HG02678 (cell line): ENCODE measurements around the gene PSRC1.
A peak's percentile ranks its signal among the peaks of the same experiment; 100 is the strongest.

ENCODE experiments used
- ATAC-seq: cut with Tn5 transposase; IDR thresholded peaks from one replicate; pipeline ENCODE4 v1.9.1; 2021; ENCODE audit warnings: mild to moderate bottlenecking, moderate library complexity; ENCODE audit not compliant: unreplicated experiment

Gene PSRC1

DNA sequence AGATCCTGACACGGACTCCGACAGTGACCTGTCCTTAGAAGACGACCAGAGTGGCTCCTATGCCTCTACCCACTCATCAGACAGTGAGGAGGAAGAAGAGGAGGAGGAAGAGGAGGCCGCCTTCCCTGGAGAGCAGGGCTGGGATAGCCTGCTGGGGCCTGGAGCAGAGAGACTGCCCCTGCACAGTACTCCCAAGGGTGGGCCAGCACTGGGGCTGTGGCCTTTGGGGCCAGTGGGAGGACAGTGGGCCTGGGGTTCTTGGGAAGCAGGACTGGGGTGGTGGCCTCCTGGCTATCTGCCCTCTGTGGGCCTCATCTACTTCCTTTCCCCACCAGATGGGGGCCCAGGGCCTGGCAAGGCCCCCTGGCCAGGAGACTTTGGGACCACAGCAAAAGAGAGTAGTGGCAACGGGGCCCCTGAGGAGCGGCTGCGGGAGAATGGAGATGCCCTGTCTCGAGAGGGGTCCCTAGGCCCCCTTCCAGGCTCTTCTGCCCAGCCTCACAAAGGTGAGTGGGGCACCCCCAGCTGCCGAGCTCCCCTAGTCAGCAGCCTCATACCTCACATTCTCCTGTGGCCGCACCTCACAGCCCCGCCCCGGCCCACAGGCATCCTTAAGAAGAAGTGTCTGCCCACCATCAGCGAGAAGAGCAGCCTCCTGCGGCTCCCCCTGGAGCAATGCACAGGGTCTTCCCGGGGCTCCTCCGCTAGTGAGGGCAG lies 10.0 kb downstream of the PSRC1 start:
- no peak for ATAC-seq

DNA sequence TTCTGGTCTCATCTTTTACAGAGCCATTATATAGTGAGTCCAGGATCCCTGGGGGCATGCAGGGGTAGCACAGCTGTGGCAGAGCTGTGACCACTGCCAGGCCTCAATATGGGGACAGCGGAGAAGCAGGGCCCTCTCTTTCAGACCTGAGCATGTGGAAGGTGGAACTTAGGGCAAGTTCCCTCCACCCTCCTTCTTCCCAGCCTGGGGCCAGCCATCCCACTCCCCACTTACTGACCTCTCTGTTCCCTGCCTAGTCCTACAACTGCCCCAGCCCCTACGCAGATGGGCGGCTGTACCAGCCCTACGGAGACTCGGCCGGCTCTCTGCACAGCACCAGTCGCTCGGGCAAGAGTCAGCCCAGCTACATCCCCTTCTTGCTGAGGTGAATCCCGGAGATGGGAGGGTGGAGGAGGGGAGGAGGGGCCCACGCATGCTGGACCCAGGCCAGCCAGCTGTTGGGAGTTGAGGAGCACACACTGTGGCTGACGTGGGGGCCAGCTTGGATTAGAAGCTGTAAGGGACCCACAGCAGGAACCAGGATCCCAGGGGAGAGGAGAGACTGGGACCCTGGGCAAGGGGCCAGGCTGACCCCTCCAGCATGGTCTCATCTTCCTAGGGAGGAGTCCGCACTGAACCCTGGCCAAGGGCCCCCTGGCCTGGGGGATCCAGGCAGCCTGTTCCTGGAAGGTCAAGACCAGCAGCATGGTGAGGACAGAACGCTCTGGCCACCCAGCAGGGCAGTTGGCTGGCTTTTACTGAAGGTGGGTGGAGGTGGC lies 10.7 kb downstream of the PSRC1 start:
- no peak for ATAC-seq

DNA sequence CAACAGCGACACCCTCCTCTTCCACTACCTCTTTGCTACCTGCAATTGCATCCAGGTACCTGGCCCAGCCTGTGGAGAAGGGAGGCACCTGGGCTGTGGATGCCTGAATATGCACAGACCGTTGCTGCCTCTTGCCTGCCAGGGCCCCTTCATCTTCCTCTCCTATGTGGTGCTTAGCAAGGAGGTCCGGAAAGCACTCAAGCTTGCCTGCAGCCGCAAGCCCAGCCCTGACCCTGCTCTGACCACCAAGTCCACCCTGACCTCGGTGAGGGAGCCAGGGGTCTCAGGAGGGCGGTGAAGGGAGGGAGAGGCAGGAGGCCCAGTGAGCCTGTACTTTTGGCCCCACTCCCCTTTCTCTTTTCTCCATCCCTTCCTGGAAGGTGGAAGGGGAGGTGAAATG lies 11.5 kb downstream of the PSRC1 start:
- ATAC-seq = no peak

GRCh38 chr1:109270623-109271317 lies 12.2 kb downstream of the PSRC1 start:
- ATAC-seq = no peak

GRCh38 chr1:109269981-109270622 lies 12.8 kb downstream of the PSRC1 start:
- no peak for ATAC-seq

- ATAC-seq = no peak
Observed at GRCh38 chr1:109269212-109269980, 13.5 kb downstream of the PSRC1 start.

- ATAC-seq = no peak
Observed at GRCh38 chr1:109268431-109269211, 14.3 kb downstream of the PSRC1 start.

- ATAC-seq = no peak
Observed at GRCh38 chr1:109267743-109268300, 15.1 kb downstream of the PSRC1 start.

GRCh38 chr1:109266965-109267364 lies 16.0 kb downstream of the PSRC1 start:
- ATAC-seq = no peak

DNA sequence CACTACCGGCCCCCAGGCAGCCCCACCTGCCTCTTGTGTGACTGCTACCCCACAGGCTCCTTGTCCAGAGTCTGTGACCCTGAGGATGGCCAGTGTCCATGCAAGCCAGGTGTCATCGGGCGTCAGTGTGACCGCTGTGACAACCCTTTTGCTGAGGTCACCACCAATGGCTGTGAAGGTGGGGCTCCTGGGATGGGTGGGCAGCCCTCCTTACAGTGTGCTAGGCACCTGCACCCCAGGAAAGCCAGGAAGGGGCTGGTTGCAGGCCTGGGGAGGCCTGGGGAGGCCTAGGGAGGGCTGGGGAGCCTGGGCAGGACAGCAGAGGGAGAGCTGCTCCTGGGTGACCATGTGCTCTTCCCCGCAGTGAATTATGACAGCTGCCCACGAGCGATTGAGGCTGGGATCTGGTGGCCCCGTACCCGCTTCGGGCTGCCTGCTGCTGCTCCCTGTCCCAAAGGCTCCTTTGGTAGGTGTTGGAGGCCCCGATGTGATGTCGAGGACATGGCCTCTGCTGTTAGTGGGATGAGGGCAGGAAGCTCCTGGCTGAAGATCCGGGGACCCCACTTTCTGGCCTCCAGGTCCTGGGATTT lies 17.1 kb downstream of the PSRC1 start:
- no peak for ATAC-seq

DNA sequence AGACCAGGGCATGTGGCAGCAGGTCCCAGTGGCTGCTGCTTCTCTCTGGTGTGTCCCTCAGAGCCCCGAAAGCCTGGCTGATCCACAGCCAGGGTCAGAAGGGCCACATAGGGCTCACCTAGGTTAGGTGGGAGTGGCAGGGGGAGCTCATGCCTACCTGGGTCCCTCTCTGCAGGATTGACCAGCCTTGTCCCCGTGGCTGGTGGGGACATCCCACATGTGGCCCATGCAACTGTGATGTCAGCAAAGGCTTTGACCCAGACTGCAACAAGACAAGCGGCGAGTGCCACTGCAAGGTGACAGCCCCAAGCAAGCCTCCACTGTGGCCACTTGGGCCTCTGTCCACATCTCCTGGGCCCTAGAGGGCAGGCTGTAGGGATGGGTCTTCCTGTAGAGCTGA lies 17.9 kb downstream of the PSRC1 start:
- ATAC-seq = no peak

DNA sequence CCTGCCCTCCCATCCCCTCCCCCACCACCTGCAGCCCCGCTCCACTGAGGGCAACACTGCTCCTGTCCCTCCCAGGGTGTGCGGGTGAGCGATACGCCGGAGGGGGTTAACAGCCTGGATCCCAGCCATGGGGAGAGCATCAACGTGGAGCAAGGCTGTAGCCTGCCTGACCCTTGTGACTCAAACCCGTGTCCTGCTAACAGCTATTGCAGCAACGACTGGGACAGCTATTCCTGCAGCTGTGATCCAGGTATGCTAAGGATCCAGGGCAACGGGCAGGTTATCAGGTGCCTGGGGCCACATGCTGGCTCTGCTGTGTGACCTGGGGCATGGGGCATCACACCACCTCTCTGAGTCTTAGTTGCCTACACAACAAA lies 18.6 kb downstream of the PSRC1 start:
- no peak for ATAC-seq

- ATAC-seq = peak; percentile 77
Observed at GRCh38 chr1:109263597-109264378, 19.2 kb downstream of the PSRC1 start.

DNA sequence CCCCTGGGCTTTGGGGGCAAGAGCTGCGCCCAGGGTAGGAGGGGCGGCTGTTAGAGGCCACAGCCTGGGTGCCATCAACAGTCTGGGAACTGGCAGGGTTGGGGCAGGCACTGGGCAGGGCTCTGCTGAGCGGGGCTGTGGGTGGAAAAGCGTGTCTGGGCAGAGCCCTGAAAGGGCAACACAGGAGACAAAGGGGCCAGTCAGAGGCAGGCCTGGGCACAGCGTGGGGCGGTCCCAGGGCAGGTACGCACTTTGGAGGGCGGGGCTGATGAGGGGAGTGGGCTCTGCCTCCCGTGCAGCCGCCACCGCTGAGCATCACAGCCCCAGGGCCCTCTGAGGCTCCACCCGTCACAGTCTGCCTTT lies 19.7 kb downstream of the PSRC1 start:
- peak; percentile 10 for ATAC-seq

DNA sequence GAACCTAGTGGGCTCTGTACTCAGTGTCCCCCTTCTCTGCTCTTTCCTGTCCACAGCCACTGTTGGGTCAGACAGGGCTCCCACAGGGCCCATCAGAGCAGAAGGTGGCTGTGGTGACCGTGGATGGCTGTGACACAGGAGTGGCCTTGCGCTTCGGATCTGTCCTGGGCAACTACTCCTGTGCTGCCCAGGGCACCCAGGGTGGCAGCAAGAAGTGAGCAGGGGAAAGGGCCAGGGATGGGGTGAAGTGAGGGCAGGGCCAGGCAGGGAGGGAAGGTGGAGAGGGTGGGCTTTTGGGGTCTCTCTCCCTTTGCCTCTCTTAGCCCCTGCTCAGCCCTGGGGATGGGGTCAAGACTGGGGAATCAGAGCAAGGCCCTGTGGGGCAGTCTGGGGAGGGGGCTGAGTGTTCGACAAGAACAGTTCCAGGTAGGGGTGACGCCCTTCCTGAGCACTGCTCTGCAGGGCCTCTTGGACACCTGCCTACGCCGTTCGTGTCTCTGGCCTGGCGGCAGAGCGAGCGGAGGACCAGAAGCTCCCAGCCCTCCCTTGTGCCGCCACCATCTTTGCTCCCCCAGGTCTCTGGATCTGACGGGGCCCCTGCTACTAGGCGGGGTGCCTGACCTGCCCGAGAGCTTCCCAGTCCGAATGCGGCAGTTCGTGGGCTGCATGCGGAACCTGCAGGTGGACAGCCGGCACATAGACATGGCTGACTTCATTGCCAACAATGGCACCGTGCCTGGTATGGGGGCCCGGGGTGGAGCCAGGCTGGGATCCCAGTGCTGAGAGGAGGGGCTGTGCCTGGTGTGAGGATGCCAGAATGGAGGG lies 20.5 kb downstream of the PSRC1 start:
- no peak for ATAC-seq

GRCh38 chr1:109261578-109261977 lies 21.4 kb downstream of the PSRC1 start:
- no peak for ATAC-seq

- no peak for ATAC-seq
Observed at GRCh38 chr1:109261006-109261405, 21.9 kb downstream of the PSRC1 start.
